Trophoblast cell (in vitro differentiated cells and primary cell): ENCODE data around the gene GNAT1. TPM values are rescaled to one million over a fixed set of nuclear protein-coding genes. Genes with fewer than 3 reads are reported as not detected.

Source experiments
- DNase-seq, 2 donors: peaks; one replicate each; pipeline ENCODE4 v3.0.0-alpha.2; 2016
- H2AFZ ChIP-seq: 2 replicates; pipeline ENCODE4 v1.6.1; 2013; ENCODE audit warnings: low read length, moderate library complexity, mild to moderate bottlenecking; ENCODE audit not compliant: insufficient read depth, poor library complexity
- H2AK5ac ChIP-seq: 2 replicates; pipeline ENCODE4 v1.6.1; 2013; ENCODE audit warnings: mild to moderate bottlenecking, low read length
- H2BK120ac ChIP-seq: 2 replicates; pipeline ENCODE4 v1.6.1; 2013; ENCODE audit warnings: low read length, mild to moderate bottlenecking, moderate library complexity; ENCODE audit not compliant: insufficient read depth, poor library complexity
- H2BK12ac ChIP-seq: 2 replicates; pipeline ENCODE4 v1.6.1; 2013; ENCODE audit warnings: mild to moderate bottlenecking, low read length, moderate library complexity
- H2BK5ac ChIP-seq: 2 replicates; pipeline ENCODE4 v1.6.1; 2013; ENCODE audit warnings: low read length, low read depth, moderate library complexity, mild to moderate bottlenecking; ENCODE audit not compliant: poor library complexity
- H3K14ac ChIP-seq: 2 replicates; pipeline ENCODE4 v1.6.1; 2013; ENCODE audit warnings: mild to moderate bottlenecking, low read length
- H3K18ac ChIP-seq: 2 replicates; pipeline ENCODE4 v1.6.1; 2013; ENCODE audit warnings: mild to moderate bottlenecking, low read length
- H3K23ac ChIP-seq: 2 replicates; pipeline ENCODE4 v1.6.1; 2013; ENCODE audit warnings: low read length
- H3K27ac ChIP-seq: 2 replicates; pipeline ENCODE4 v1.5.1; 2013; ENCODE audit warnings: low read depth, mild to moderate bottlenecking, inconsistent platforms, low read length, moderate library complexity
- H3K27me3 ChIP-seq: 2 replicates; pipeline ENCODE4 v1.6.1; 2013; ENCODE audit warnings: inconsistent platforms, mild to moderate bottlenecking, low read length, moderate library complexity; ENCODE audit not compliant: insufficient read depth
- H3K36me3 ChIP-seq, 2 experiments: 1 replicate in 1 of 2; 2 replicates in 1 of 2; pipeline ENCODE4 v1.6.1; 2013; ENCODE audit warnings: low read length in 2 of 2, mild to moderate bottlenecking in 2 of 2, moderate library complexity in 1 of 2; ENCODE audit not compliant: insufficient read depth in 2 of 2, control insufficient read depth in 1 of 2
- H3K4ac ChIP-seq: 2 replicates; pipeline ENCODE4 v1.6.1; 2013; ENCODE audit warnings: low read depth, mild to moderate bottlenecking, low read length, moderate library complexity
- H3K4me1 ChIP-seq, 2 experiments: 1 replicate in 1 of 2; 2 replicates in 1 of 2; pipeline ENCODE4 v1.6.1; 2013; ENCODE audit warnings: low read length in 2 of 2, mild to moderate bottlenecking in 2 of 2, moderate library complexity in 1 of 2; ENCODE audit not compliant: insufficient read depth in 2 of 2, control insufficient read depth in 1 of 2
- H3K4me2 ChIP-seq: 2 replicates; pipeline ENCODE4 v1.6.1; 2013; ENCODE audit warnings: inconsistent platforms, mild to moderate bottlenecking, low read length, moderate library complexity
- H3K4me3 ChIP-seq: 2 replicates; pipeline ENCODE4 v1.5.1; 2013; ENCODE audit warnings: mild to moderate bottlenecking, low read depth, low read length, inconsistent platforms
- H3K79me1 ChIP-seq: one replicate; pipeline ENCODE4 v1.6.1; 2013; ENCODE audit warnings: low read length
- H3K79me2 ChIP-seq: 2 replicates; pipeline ENCODE4 v1.6.1; 2013; ENCODE audit warnings: low read length, mild to moderate bottlenecking; ENCODE audit not compliant: control insufficient read depth, insufficient read depth, poor library complexity
- H3K9ac ChIP-seq: 2 replicates; pipeline ENCODE4 v1.6.1; 2013; ENCODE audit warnings: mild to moderate bottlenecking, low read length
- H3K9me3 ChIP-seq: 2 replicates; pipeline ENCODE4 v1.6.1; 2013; ENCODE audit warnings: low read depth, mild to moderate bottlenecking, control low read depth, inconsistent platforms, low read length; ENCODE audit not compliant: insufficient read depth
- H4K12ac ChIP-seq: 2 replicates; pipeline ENCODE4 v1.6.1; 2013; ENCODE audit warnings: low read depth, mild to moderate bottlenecking, low read length, moderate library complexity
- H4K8ac ChIP-seq: 2 replicates; pipeline ENCODE4 v1.6.1; 2013; ENCODE audit warnings: low read depth, mild to moderate bottlenecking, low read length, moderate library complexity
- H4K91ac ChIP-seq: one replicate; pipeline ENCODE4 v1.6.1; 2013; ENCODE audit warnings: low read depth, mild to moderate bottlenecking, low read length, moderate library complexity
- WGBS: extraction: QIAGEN DNeasy Blood & Tissue Kit; methylation state at CpG from one replicate; pipeline ENCODE4 v1.1.7; 2013; ENCODE audit warnings: missing lambda C conversion rate; ENCODE audit not compliant: insufficient read length, insufficient coverage; ENCODE audit errors: extremely low coverage; 5-methylcytosine and 5-hydroxymethylcytosine counted together
- polyA plus RNA-seq: library from polyadenylated mRNA; stranded (reverse); fragments of 200-250 nt; gene quantifications from 2 replicates; pipeline ENCODE4 v1.2.3, GENCODE V29; 2013

Gene GNAT1
- not detected in 2 replicates for polyA plus RNA-seq

GRCh38 chr3:50190936-50191660 is at the start of gene GNAT1:
Gene GNAT1 (plus strand): TSS chr3:50191610. CDS start chr3:50191726, 116 bp downstream.
- DNase-seq, result no peak
- H3K9me3 ChIP-seq, result no peaks in the 10 kb centered on the region
- H4K8ac ChIP-seq, result no peak within 1 kb of the TSS
- H2BK12ac ChIP-seq, result no peak within 1 kb of the TSS
- WGBS, result no CpG with 5 or more reads among the region's 8 CpGs
- no peak within 1 kb of the TSS for H3K4me2 ChIP-seq
- H2AK5ac ChIP-seq, result no peak within 1 kb of the TSS
- peaks cover 13 to 14% of the 10 kb centered on the region in 2 experiments for H3K36me3 ChIP-seq
- H2AFZ ChIP-seq, result no peak within 1 kb of the TSS
- H4K12ac ChIP-seq, result no peak within 1 kb of the TSS
- H3K79me1 ChIP-seq, result no peaks in the 10 kb centered on the region
- no peak within 1 kb of the TSS for H3K23ac ChIP-seq
- no peaks in the 10 kb centered on the region for H3K79me2 ChIP-seq
- H2BK5ac ChIP-seq, result no peak within 1 kb of the TSS
- H3K4ac ChIP-seq, result no peak within 1 kb of the TSS
- H3K18ac ChIP-seq, result no peak within 1 kb of the TSS
- H3K4me1 ChIP-seq, result peaks cover 0 to 4% of the 10 kb centered on the region in 2 experiments
- no peak within 1 kb of the TSS for H3K27ac ChIP-seq
- H3K4me3 ChIP-seq, result no peak within 1 kb of the TSS
- H3K27me3 ChIP-seq, result no peaks in the 10 kb centered on the region
- no peak within 1 kb of the TSS for H4K91ac ChIP-seq
- no peak within 1 kb of the TSS for H2BK120ac ChIP-seq
- no peak within 1 kb of the TSS for H3K9ac ChIP-seq
- no peak within 1 kb of the TSS for H3K14ac ChIP-seq

GRCh38 chr3:50146316-50146901 is 45.0 kb upstream of the GNAT1 start:
- Histone ChIP-seq H3K27ac (no peak overlapping the region), H3K14ac (no peak overlapping the region), H3K79me1 (peaks cover 12% of the 10 kb centered on the region), H3K79me2 (peaks cover 4% of the 10 kb centered on the region), H3K36me3 (no peaks in the 10 kb centered on the region), H2AFZ (no peak overlapping the region), H3K18ac (no peak overlapping the region), H3K27me3 (no peaks in the 10 kb centered on the region), H2BK5ac (no peak overlapping the region), H4K8ac (no peak overlapping the region), H3K9ac (no peak overlapping the region), H3K4me2 (no peak overlapping the region), H3K9me3 (no peaks in the 10 kb centered on the region), H4K91ac (no peak overlapping the region), H3K4ac (no peak overlapping the region), H2BK120ac (no peak overlapping the region), H3K4me3 (no peak overlapping the region), H2AK5ac (no peak overlapping the region), H3K4me1 (peaks cover 15 to 17% of the 10 kb centered on the region in 2 experiments), H4K12ac (no peak overlapping the region), H2BK12ac (no peak overlapping the region), H3K23ac (no peak overlapping the region)
- no peak for DNase-seq
- no CpG with 5 or more reads among the region's 3 CpGs for WGBS

- Histone ChIP-seq H3K18ac (no peak overlapping the region), H2AFZ (no peak overlapping the region)
These were observed 44.4 kb upstream of the GNAT1 start for GRCh38 chr3:50147016-50147415.

GRCh38 chr3:50147447-50147846 is 44.0 kb upstream of the GNAT1 start:
- H3K4me2 ChIP-seq, result no peak overlapping the region
- no CpG with 5 or more reads among the region's 2 CpGs for WGBS
- H2BK12ac ChIP-seq, result no peak overlapping the region
- no peak overlapping the region for H2AFZ ChIP-seq
- H3K4ac ChIP-seq, result no peak overlapping the region
- DNase-seq, result no peak
- peaks cover 22 to 26% of the 10 kb centered on the region in 2 experiments for H3K4me1 ChIP-seq
- peak overlapping the region; percentile 19 for H4K91ac ChIP-seq
- no peak overlapping the region for H2AK5ac ChIP-seq
- H2BK5ac ChIP-seq, result no peak overlapping the region
- H3K9me3 ChIP-seq, result no peaks in the 10 kb centered on the region
- no peaks in the 10 kb centered on the region for H3K27me3 ChIP-seq
- H3K79me1 ChIP-seq, result peaks cover 17% of the 10 kb centered on the region
- H2BK120ac ChIP-seq, result no peak overlapping the region
- peaks cover 4% of the 10 kb centered on the region for H3K79me2 ChIP-seq
- H3K23ac ChIP-seq, result no peak overlapping the region
- no peak overlapping the region for H3K27ac ChIP-seq
- H4K12ac ChIP-seq, result no peak overlapping the region
- H4K8ac ChIP-seq, result no peak overlapping the region
- no peak overlapping the region for H3K4me3 ChIP-seq
- H3K9ac ChIP-seq, result no peak overlapping the region
- no peak overlapping the region for H3K14ac ChIP-seq
- no peaks in the 10 kb centered on the region for H3K36me3 ChIP-seq
- no peak overlapping the region for H3K18ac ChIP-seq

More at GRCh38 chr3:50147016-50147415, 44.4 kb upstream of the GNAT1 start:
- no peak overlapping the region for H3K9ac ChIP-seq
- no peak overlapping the region for H3K14ac ChIP-seq
- peaks cover 17% of the 10 kb centered on the region for H3K79me1 ChIP-seq
- H4K12ac ChIP-seq, result no peak overlapping the region
- H3K27ac ChIP-seq, result no peak overlapping the region
- H3K79me2 ChIP-seq, result peaks cover 4% of the 10 kb centered on the region
- DNase-seq, result no peak
- H3K4me3 ChIP-seq, result no peak overlapping the region
- no peak overlapping the region for H2BK5ac ChIP-seq
- peak overlapping the region; percentile 19 for H4K91ac ChIP-seq
- peaks cover 22 to 23% of the 10 kb centered on the region in 2 experiments for H3K4me1 ChIP-seq
- H2BK12ac ChIP-seq, result no peak overlapping the region
- H4K8ac ChIP-seq, result no peak overlapping the region
- H3K9me3 ChIP-seq, result no peaks in the 10 kb centered on the region
- no peak overlapping the region for H3K4me2 ChIP-seq
- H3K4ac ChIP-seq, result no peak overlapping the region
- no peak overlapping the region for H2AK5ac ChIP-seq
- WGBS, result no CpG with 5 or more reads among the region's 7 CpGs
- H3K36me3 ChIP-seq, result no peaks in the 10 kb centered on the region
- no peak overlapping the region for H3K23ac ChIP-seq
- H2BK120ac ChIP-seq, result no peak overlapping the region
- no peaks in the 10 kb centered on the region for H3K27me3 ChIP-seq
